ENCODE results near the gene HDAC5. TPM values are rescaled to one million over a fixed set of nuclear protein-coding genes. Genes with fewer than 3 reads are reported as not detected.
"Not testable (repeated sequence)": the region's sequence is repeated elsewhere in the genome, so short reads cannot be mapped to it uniquely, and the experiment has no call there.

Gene HDAC5
- 292 and 318 TPM in 2 replicates for total RNA-seq (2014; rRNA removed)
- 183 TPM for polyA plus RNA-seq (2012)

GRCh38 chr17:44123356-44124117 lies at the start of gene HDAC5:
Gene HDAC5 (minus strand): TSS chr17:44123641. CDS start chr17:44117515, 6,126 bp downstream.
- peak; percentile 91 for DNase-seq (ENCODE audit: low read depth)

GRCh38 chr17:44171931-44172455 lies 48.6 kb upstream of the HDAC5 start:
- no peak for DNase-seq (ENCODE audit: low read depth)

GRCh38 chr17:44170499-44171201 lies 47.2 kb upstream of the HDAC5 start, which contains the start of gene ASB16:
Gene ASB16 (plus strand): TSS chr17:44170704. CDS start chr17:44170790, 86 bp downstream.
- DNase-seq (ENCODE audit: low read depth): peak; percentile 55

DNA sequence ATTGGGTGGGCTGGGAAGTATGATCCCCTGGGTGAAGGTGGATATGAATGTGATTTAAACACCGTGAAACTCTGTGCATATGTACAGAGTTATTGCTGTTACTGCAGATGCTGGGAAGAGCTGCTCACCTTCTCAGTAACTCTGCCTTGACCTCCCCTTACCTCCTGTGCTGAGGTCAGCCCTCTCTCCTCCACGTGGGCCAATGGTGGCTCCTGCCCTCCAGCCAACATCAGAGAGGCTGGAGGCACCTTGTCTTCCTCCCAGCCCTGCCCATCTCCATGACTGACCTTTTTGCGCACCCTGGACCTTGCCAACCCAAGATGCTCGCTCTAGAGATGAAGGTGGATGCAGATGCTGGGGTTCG lies 46.7 kb upstream of the HDAC5 start:
- DNase-seq (ENCODE audit: low read depth): no peak

DNA sequence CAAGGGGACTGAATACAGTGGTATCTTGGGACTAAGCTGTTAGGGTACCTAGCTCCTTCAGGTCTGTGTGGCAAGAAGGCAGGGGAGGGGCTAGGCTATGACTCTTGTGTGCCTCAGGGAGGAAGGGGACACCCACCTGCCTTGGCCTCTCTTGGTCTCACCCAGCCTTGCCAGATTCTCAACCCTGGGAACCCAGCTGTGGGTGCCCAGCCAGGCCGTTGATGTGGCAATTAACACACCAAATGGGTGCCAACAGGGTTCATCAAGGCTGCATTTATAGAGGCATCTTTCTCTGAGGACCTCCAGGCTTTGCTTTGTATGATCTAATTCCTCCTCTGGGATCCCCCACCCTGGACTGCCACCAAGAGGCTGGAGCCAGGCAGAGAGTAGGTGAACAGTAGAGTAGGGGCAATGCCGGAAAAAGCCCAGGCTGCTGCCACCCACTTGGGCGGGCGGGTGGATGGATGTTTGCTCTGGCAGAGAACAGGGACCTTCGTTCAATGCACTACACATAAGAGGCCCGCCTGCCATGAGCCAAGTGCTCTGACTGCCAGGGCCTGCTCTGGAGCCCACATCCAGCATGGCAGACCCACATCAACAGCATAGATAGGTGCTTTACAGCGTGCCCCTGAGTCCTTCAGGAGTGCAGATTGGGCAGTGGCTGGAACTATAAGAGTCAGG lies 43.9 kb upstream of the HDAC5 start:
- no peak for DNase-seq (ENCODE audit: low read depth)

DNA sequence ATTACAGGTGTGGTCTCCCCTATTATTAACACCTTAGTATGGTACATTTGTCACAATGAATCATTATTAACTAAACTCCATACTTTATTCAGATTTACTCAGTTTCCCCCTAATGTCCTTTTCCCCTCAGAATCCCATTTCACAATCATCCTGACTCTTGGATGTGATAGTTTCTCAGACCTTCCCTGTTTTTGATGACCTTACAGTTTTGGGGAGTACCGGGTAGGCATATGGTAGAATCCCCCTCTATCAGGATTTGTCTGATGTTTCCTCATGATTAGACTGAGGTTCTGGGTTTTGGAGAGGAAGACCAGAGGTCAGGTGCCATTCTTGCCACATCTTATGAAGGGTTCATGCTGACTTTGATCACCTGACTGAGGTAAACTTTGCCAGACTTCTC lies 41.0 kb upstream of the HDAC5 start:
- no peak for DNase-seq (ENCODE audit: low read depth)

DNA sequence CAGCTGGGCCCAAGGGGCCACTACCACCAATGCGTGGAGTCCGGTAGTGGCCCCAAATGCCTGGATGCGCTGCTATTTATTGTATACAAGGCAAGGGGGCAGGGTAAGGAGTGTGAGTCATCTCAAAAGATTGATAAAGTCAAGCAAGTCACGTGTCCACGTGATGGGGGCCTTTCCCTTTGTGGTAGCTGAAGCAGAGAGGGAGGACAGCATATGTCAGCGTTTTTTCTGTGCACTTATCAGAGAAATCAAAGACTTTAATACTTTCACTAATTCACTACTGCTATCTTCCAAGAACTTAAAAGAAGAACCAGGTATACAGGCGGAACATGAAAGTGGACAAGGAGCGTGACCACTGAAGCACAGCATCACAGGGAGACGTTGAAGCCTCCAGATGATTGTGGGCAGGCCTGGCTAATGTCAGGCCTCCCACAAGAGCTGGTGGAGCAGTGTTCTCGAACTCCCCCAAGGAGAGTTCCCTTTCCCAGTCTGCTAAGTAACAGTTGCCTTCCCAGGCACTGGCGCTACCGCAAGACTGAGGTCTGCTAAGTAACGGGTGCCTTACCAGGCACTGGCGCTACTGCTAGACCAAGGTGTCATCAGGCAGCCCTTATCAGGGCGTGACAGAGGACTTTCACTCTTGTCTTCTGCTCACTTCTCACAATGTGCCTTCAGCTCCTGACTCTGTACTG lies 36.2 kb upstream of the HDAC5 start:
- DNase-seq (ENCODE audit: low read depth): no peak

DNA sequence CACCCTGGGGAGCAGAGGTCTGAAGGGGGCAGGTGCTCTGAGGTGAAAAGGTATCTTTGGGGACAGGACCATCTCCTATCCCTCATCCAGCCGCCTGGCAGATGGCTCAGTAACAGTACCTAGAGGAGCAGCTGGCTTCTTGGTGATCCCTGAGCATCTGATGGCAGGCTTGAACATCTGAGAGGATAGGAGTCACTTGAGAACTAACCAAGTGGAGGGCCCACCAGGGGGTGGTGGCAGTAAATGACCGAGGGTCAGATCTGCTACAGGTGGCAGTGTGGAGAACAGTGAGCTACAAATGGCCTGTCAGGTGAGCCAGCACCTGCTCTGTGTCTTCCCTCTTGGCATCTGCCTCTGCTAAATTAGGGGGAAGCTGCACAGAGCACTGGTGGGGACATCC lies 32.0 kb upstream of the HDAC5 start:
- DNase-seq (ENCODE audit: low read depth): no peak

DNA sequence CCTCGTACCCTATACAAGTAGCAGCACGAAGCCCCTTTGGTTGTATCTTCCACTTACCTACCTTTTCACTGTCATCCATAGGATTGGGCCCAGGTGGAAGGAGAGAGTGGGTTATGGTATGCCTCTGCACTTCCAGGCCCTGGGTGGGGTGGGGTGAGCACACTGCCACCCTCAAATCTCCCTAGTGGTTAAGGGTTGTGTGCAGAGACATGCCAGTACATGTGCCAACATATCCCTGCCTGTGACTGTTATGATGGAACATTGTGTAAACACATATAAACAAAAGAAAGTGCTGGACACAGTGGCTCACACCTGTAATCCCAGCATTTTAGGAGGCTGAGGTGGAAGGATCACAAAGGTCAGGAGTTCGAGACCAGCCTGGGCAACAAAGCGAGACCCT lies 29.4 kb upstream of the HDAC5 start:
- DNase-seq (ENCODE audit: low read depth): no peak

GRCh38 chr17:44149750-44150329 lies 26.4 kb upstream of the HDAC5 start:
- DNase-seq (ENCODE audit: low read depth): no peak

DNA sequence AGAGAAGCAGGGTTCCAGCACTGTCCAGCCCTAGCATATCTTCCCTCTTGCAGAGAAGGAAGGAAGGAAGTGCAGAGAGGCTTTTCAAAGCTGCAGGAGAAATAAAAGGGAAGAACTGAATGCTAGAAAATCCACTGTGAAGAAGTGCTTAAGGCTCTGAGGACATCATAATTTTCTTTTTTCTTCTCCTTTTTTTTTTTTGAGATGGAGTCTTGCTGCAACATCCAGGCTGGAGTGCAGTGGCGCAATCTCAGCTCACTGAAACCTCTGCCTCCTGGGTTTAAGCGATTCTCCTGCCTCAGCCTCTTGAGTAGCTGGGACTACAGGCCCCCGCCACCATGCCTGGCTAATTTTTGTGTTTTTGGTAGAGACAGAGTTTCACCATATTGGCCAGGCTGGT lies 25.6 kb upstream of the HDAC5 start:
- not testable (repeated sequence) for DNase-seq (ENCODE audit: low read depth)

DNA sequence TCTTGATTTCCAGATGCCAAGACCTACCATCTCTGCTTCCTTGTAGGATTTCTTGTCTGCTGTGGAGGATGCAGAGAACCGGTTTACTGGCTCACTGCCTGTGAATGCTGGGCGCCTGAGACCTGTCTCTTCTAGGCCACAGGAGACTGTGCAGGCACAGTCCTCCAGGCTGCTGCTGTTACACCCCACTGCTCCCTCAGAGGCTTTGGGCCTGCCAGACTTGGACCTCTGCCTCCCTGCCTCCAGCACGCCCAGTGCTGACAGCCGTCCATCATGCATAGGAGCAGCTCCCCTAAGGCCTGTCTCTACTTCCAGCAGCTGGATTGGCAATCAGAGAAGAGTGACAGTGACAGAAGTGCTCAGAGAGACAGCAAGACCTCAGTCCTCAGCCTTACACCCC lies 24.4 kb upstream of the HDAC5 start:
- no peak for DNase-seq (ENCODE audit: low read depth)

DNA sequence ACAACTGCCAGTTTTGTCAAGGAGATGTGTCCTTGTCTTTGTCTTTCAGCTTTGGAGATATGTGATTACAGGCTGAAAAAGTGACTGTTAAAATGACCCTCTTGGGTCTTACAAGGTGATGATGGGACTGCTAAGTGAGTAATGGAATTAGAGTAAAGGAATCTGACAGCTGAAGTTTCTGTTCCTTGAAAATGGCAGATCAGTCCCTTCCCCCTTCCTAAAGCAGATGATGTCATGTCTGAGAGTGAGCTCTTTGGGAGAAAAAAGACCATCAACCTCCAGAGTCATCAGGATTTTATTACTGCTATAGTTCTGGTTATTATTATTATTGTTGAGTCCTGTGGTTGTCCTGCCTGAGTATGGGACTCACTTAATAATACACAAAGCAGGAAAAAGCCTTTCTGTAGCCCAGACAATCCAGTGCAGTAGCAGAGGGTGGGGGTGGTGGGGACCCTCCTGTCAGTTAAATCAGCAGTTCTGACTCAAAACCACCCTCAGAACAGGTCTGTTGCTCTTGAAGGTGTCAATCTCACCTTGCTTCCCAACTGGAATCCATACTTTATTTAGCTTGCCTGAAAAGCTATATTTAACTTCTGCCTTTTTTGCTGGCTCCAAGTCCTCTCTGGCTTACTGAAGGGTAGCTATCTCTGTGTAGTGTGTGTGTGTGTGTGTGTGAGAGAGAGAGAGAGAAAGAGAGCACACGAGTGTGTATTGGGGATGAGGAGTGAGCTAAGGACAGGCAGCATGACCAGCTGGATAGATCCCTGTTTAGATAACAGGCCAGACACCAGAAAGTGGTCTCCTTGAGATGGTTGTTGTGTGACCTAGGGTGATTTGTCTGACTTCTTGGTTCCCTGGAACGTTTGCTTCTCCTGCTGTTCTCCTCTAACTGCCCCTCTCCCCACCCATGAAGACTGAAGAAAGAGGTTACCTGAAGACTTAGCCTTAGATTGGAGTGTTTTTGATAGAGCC lies 23.2 kb upstream of the HDAC5 start:
- DNase-seq (ENCODE audit: low read depth): peak; percentile 29

GRCh38 chr17:44144966-44145739 lies 21.7 kb upstream of the HDAC5 start:
- no peak for DNase-seq (ENCODE audit: low read depth)

GRCh38 chr17:44143921-44144320 lies 20.5 kb upstream of the HDAC5 start:
- not testable (repeated sequence) for DNase-seq (ENCODE audit: low read depth)

- peak; percentile 98 for DNase-seq (ENCODE audit: low read depth)
Measured at GRCh38 chr17:44137891-44138709, 14.7 kb upstream of the HDAC5 start.

- DNase-seq (ENCODE audit: low read depth): no peak
Measured at GRCh38 chr17:44134752-44135568, 11.5 kb upstream of the HDAC5 start.
